Suppressor macrophage (primary cell): ENCODE measurements around the gene R3HDML.
"Not testable (repeated sequence)": the region's sequence is repeated elsewhere in the genome, so short reads cannot be mapped to it uniquely, and the experiment has no call there.

ENCODE experiments used
- DNase-seq, 4 experiments: peaks; one replicate each; pipeline ENCODE4 v3.0.0-alpha.2; 2020 to 2022

The R3HDML gene

DNA sequence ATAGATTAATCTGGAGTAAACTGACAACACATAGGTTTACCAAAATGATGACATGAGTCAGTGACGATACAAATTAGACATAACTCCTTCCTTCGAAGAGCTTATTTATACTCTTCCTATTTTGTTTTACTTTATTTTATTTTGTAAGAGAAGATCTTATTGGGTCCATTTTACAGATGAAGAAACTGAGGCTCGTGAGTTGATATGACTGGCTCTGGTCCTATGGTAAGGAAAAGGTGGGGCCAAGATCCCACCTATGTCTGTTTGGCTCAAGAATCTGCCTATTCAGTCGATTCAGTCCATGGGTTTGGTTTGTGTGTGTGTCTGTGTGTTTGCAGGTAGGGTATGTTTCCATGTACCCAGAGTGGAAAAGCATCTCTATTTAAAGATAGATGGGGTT, 8.4 kb upstream of the R3HDML start:
- no peak for DNase-seq

- no peak for DNase-seq
Measured at GRCh38 chr20:44331201-44331600, 5.6 kb upstream of the R3HDML start.

- no peak for DNase-seq
Measured at GRCh38 chr20:44334306-44334705, 2.5 kb upstream of the R3HDML start.

DNA sequence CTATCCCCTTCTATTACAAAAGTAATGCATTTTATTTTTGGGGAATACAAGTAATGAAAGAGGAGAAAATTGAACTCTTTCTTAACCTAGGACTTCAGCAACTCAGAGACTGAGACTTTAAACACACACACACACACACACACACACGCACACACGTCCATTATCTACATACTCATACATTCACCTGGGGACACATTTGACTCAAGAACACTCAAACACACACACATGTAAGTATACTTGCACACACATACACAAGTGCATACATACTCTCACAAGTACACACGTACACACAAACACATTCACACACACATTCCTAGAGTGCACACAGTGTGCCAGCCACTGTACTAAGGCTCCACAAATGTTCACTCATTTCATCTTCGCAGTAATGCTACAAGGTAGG, 2.1 kb upstream of the R3HDML start:
- no peak for DNase-seq

- DNase-seq: no peak
Measured at GRCh38 chr20:44335675-44336074, 1.2 kb upstream of the R3HDML start.

- no peak for DNase-seq
Measured at GRCh38 chr20:44336086-44336485, 757 bp upstream of the R3HDML start.

- DNase-seq: no peak
Measured at GRCh38 chr20:44342248-44342647, 5.4 kb downstream of the R3HDML start.

DNA sequence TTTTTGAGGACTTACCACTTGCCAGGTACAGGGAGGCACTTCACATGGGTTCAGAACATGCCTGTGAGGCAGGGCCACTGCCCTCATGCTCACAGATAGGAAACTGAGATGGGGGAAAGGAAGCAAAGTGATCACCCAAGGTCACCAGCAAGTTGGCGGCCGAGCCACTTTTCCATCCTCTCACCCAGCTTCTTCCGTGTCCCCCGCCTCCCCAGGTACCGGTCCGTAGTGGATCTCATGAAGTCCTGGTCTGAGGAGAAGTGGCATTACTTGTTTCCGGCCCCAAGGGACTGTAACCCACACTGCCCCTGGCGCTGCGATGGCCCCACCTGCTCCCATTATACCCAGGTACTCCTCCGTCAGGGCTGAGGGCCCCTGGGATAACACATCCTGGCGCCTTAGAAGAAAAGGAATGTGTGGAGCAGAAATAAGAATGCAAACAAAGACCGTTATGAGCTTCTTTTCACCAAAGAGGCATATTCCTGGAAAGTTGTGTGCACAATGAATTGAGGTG, 6.4 kb downstream of the R3HDML start:
- DNase-seq: no peak

GRCh38 chr20:44344723-44345122, 7.9 kb downstream of the R3HDML start:
- DNase-seq: no peak

- no peak for DNase-seq
Measured at GRCh38 chr20:44345147-44345546, 8.3 kb downstream of the R3HDML start.

GRCh38 chr20:44345941-44346340, 9.1 kb downstream of the R3HDML start:
- not testable (repeated sequence) for DNase-seq

GRCh38 chr20:44348168-44348659, 11.4 kb downstream of the R3HDML start:
- no peak for DNase-seq

GRCh38 chr20:44349349-44349748, 12.5 kb downstream of the R3HDML start:
- DNase-seq: no peak

DNA sequence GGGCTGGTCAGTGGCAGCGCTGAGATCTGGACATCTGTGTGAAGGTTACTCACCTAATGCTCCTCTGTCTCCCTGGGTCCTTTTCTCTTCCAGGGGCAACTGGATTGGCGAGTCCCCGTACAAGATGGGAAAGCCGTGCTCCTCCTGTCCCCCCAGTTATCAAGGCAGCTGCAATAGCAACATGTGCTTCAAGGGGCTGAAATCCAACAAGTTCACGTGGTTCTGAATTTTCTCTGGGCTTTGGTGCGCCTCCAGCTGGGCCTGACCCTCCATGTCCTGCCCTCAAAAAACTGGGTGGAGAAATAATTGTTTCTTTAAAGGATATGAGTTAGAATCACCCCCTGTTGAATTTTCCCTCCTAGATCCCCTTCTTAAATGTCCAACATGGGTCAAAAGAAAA, 13.7 kb downstream of the R3HDML start:
- no peak for DNase-seq

GRCh38 chr20:44354979-44355497, 18.2 kb downstream of the R3HDML start:
- no peak for DNase-seq

- no peak for DNase-seq
Measured at GRCh38 chr20:44355498-44356352, 18.9 kb downstream of the R3HDML start, which contains the start of gene HNF4A. TSS of gene HNF4A (plus strand) at chr20:44355699. CDS start at chr20:44355805, 106 bp downstream.

DNA sequence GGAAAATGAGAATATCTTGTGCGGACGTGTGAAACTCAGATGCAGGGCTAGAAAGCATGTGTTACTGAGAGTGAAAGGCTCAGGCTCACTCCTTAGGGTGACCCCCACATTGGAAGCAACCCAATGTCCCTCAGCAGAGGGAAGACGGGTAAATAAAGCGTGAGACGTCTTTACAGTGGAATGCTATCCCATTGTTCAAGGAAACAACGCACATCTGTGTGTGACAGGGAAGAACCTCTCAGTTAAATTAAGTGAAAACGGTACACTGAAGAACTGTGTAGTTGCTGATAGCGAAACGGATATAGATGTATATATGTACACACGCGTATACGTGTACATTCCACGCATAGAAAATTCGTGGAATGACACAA, 19.5 kb downstream of the R3HDML start:
- DNase-seq: no peak

GRCh38 chr20:44357020-44357419, 20.2 kb downstream of the R3HDML start:
- DNase-seq: no peak

DNA sequence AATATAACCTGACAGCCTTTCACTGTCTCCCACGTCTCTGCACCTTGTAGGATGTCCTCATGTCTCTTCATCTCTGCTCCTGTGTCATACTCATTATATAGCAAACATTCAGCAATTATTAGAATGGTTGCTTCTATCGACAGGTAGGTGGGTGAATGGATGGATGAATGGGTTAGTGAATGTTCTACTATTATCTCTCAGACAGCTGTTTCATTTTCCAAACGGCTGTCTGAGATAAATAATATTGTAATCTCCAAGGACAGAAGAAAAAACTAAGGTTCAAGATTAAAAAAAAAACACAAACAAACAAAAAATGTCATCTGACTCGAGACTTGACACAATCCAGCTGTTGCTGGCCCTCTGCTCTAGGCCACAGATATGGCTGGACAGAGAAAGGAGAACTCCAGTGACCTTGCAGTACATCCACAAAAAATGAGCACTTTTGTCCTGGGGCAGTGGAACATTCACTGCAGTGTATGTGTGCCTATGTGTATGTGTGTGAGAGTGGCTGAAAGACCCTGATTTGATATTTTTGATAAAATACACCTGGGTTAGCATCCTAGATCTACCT, 20.8 kb downstream of the R3HDML start:
- no peak for DNase-seq

DNA sequence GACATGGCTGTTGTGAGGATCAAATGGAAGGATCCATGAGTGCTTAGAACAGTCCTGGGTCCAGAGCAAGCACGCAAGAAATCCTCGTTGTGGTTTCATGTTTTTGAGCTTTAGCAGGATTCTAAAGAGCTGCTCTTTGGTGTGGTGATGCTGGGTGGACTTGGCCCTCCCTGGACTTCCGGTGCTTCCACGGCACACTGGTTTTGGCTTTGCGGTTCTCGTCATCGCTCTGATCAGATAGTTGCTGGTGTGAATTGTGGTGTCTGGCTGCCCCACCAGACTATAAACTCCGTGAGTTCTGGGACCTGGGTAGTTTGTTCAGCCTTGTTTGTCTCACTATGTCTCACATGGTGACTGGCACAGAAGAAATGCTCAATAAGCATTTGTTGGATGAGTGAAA, 21.9 kb downstream of the R3HDML start:
- no peak for DNase-seq

DNA sequence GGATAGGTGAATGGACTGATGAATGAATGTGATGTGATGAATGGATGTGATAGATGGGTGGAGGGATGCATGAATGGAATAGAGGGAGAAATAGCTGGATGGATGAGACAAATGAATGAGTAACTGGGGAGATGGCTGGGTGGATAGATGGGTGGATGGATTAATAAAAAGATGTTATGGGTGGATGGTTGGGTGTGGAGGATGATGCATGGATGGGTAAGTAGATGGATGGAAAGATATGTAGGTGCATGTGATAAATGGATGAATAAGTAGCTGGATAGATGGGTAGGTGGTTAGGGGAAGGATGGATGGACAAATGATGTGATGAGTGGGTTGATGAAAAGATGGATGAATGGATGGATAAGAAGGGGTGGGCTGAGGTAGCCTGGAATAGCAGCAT, 23.4 kb downstream of the R3HDML start:
- no peak for DNase-seq

GRCh38 chr20:44361021-44361420, 24.2 kb downstream of the R3HDML start:
- DNase-seq: no peak

GRCh38 chr20:44362466-44362940, 25.7 kb downstream of the R3HDML start:
- DNase-seq: no peak

- DNase-seq: no peak
Measured at GRCh38 chr20:44364068-44364467, 27.2 kb downstream of the R3HDML start.
